Measurements from ENCODE around the gene SCYGR5.
"Not testable (repeated sequence)": the region's sequence is repeated elsewhere in the genome, so short reads cannot be mapped to it uniquely, and the experiment has no call there.

The SCYGR5 gene, protein sequence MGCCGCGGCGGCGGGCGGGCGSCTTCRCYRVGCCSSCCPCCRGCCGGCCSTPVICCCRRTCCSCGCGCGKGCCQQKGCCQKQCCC

GRCh38 chr2:227666631-227667170 is at the start of gene SCYGR5:
Gene SCYGR5 (plus strand): TSS chr2:227666804. CDS start chr2:227666804, 0 bp downstream.
- H3K27ac ChIP-seq = not testable (repeated sequence)

DNA sequence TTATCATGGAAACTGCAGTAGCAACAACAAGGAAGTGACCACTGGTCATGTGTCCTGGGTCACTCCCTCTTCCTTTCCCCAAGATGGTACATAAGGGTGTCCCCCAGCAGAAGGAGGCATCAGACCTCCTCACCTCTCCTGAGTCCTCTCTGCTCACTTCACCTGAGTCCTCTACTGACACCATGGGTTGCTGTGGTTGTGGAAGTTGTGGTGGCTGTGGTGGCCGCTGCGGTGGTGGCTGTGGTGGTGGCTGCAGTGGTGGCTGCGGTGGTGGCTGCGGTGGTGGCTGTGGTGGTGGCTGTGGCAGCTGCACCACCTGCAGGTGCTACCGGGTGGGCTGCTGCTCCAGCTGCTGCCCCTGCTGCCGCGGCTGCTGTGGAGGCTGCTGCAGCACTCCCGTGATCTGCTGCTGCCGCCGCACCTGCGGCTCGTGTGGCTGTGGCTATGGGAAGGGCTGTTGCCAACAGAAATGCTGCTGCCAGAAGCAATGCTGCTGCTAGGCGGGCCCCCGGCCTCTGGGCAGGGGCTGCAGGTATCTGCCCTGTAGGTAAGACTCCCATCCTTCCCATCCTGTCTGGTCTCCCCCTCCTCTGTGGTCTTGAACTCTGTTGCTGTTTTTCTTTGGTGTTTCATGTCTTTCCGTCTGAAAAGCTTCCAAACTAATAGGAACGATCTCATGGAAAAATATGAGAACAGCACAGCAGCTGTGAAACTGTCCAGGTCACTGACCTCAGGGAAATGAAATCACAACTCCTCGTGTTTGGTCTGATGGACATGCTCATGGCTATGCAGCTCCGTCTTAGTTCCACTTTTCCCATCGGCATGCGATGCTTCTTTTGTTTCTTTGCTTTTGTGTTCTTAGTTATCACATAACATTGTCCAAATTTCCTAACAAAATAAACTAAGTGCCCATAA is 49.0 kb upstream of the SCYGR5 start, which contains the start of gene SCYGR4:
Gene SCYGR4, plus strand, starts transcription at position 183 of the 915 bp plus-strand sequence. Its CDS starts 0 bp downstream, at position 183.
- H3K27ac ChIP-seq = no peak within 1 kb of the TSS
- TF ChIP-seq CTCF (IDR thresholded peaks at IDR 0.05) (no peak), ZFX (IDR thresholded peaks at IDR 0.05; ENCODE audit: borderline replicate concordance) (no peak)

- H3K27ac ChIP-seq = no peak overlapping the region
- TF ChIP-seq ZFX (IDR thresholded peaks at IDR 0.05; ENCODE audit: borderline replicate concordance) = no peak
- TF ChIP-seq CTCF (IDR thresholded peaks at IDR 0.05) = no peak
Observed at GRCh38 chr2:227623226-227623625, 43.4 kb upstream of the SCYGR5 start.

DNA sequence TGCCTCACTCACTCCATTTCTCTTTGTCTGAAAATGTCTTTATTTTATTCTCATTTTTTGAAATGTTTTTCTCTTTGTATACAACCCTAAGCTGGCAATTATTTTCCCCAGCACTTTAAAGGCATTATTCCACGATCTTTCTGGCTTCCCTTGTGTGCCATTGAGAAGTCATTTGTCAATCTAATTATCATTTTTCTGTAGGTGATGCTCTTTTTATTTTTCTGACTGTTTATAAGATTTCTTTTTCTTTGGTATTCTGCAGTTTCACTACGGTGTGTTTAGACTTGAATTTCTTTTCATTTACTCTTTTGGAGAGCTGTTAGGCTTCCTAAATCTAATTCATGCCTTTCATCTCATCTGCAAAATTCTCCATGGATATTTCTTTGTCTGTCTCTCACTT is 41.2 kb upstream of the SCYGR5 start:
- H3K27ac ChIP-seq = no peak overlapping the region
- TF ChIP-seq ZFX (IDR thresholded peaks at IDR 0.05; ENCODE audit: borderline replicate concordance) (no peak), CTCF (IDR thresholded peaks at IDR 0.05) (no peak)

DNA sequence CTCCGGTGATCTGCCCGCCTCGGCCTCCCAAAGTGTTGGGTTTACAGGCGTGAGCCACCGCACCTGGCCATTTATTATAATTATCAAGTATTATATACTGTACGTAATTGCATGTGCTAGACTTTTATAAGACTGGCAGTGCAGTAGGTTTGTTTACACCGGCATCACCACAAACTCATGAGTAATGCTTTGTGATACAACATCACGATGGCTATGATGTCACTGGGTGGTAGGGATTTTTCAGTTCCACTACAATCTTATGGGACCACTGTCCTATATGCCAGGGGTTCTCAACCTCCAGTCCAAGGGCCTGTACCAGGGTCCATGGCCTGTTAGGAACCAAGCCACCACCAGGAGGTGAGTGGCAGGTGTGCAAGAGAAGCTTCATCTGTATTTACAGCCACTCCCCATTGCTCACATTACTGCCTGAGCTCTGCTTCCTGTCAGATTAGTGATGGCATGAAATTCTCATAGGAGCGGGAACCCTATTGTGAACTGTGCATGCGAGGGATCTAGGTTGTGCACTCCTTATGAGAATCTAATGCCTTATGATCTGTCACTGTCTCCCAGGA is 39.9 kb upstream of the SCYGR5 start:
- TF ChIP-seq ZFX (IDR thresholded peaks at IDR 0.05; ENCODE audit: borderline replicate concordance) (no peak), CTCF (IDR thresholded peaks at IDR 0.05) (no peak)
- no peak overlapping the region for H3K27ac ChIP-seq

GRCh38 chr2:227627769-227628168 is 38.8 kb upstream of the SCYGR5 start:
- H3K27ac ChIP-seq = no peak overlapping the region
- no peak for TF ChIP-seq CTCF (IDR thresholded peaks at IDR 0.05)
- no peak for TF ChIP-seq ZFX (IDR thresholded peaks at IDR 0.05; ENCODE audit: borderline replicate concordance)

DNA sequence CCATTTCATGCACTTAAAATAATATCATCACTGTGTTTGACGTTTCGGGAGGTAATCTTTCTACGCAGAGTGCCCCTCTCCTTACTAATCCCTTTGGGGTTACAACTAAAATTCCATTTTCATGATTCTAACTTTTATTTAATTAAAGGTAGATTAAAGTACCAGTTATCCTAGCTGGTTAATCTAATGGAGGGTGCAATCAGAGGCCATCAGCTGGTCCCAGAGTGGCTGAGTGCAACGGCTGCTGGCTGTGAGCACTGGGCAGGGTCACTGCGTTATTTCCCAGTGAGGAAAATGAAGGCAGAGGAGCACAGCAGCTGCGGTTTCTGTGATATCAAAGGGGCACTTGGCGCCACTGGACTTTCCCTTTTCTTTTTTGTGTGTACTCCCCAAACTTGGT is 37.2 kb upstream of the SCYGR5 start:
- TF ChIP-seq ZFX (IDR thresholded peaks at IDR 0.05; ENCODE audit: borderline replicate concordance) (no peak), CTCF (IDR thresholded peaks at IDR 0.05) (no peak)
- no peak overlapping the region for H3K27ac ChIP-seq
